ENCODE results near the gene EXOC1L.

DNA sequence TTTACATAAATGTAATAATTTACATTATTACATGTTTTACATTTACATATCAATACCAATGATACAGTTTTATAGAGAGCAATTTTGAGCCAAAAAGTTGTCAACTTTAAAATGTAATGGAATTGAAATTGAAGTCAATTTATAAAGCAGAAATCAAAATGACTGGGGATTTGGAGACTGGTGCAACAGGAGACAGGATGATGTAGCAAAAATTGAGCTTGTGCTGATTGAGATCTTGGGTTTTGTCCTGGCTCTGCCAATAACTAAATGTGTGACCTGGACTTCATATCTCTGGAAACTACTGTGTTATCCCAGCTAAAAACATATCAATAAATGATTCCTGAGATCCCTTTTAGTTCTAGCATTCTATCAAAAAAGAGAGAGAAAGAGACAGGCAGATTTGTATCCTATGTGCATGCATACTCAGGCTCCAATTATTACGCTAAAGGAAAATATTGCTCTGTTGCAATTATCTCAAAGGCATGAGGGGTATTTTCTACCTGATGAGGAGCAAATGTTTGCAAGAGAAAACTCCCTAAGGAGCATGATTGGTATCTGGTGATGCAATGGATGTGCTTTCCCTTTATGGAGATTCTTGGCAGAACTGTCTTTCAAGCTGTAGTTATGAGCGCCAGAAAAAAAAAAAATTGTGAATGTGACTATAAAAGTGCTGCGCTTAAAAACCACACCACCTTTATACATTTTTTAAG, 14.7 kb downstream of the EXOC1L start:
- TF ChIP-seq, protein P1, sequence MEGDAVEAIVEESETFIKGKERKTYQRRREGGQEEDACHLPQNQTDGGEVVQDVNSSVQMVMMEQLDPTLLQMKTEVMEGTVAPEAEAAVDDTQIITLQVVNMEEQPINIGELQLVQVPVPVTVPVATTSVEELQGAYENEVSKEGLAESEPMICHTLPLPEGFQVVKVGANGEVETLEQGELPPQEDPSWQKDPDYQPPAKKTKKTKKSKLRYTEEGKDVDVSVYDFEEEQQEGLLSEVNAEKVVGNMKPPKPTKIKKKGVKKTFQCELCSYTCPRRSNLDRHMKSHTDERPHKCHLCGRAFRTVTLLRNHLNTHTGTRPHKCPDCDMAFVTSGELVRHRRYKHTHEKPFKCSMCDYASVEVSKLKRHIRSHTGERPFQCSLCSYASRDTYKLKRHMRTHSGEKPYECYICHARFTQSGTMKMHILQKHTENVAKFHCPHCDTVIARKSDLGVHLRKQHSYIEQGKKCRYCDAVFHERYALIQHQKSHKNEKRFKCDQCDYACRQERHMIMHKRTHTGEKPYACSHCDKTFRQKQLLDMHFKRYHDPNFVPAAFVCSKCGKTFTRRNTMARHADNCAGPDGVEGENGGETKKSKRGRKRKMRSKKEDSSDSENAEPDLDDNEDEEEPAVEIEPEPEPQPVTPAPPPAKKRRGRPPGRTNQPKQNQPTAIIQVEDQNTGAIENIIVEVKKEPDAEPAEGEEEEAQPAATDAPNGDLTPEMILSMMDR (conservative IDR thresholded peaks at IDR 0.05; ENCODE audit: low read length) = no peak
- TF ChIP-seq EZH2phosphoT487 (IDR thresholded peaks at IDR 0.05; ENCODE audit: borderline replicate concordance) = no peak
